ENCODE data around the gene WDR44. TPM values are rescaled to one million over a fixed set of nuclear protein-coding genes. Genes with fewer than 3 reads are reported as not detected.

Gene WDR44
- polyA plus RNA-seq, 2 of the 4 experiments (the other 2 are of a cell fraction) = 9.9 to 22.1 TPM

GRCh38 chrX:118315529-118315928, 30.4 kb upstream of the WDR44 start:
- ATAC-seq (no peak), DNase-seq (ENCODE audit: low read depth in 1 of 2, low spot score in 1 of 2) (no peak), FAIRE-seq (peak; percentile 96)
- Histone ChIP-seq H3K4me2 (no peak overlapping the region), H3K4me3 (no peak overlapping the region), H3K9me3 (no peaks in the 10 kb centered on the region), H3K4me1 (no peaks in the 10 kb centered on the region), H3K27ac (no peak overlapping the region)
- ChIA-PET CTCF (interaction anchor here (0.6 to 1.5 kb wide), 2 partner anchors 9 to 15 kb away, joined by 3 to 4 read pairs; no protein-coding TSS in a partner anchor), POLR2A (no interaction called here)
- TF ChIP-seq CEBPB (IDR thresholded peaks at IDR 0.05) (no peak), E2F6 (IDR thresholded peaks at IDR 0.05; ENCODE audit: borderline replicate concordance, low read depth) (no peak), BCL3 (IDR thresholded peaks at IDR 0.05) (no peak), MYC (IDR thresholded peaks at IDR 0.05; ENCODE audit: borderline replicate concordance, low read length) (no peak), SMC3 (IDR thresholded peaks at IDR 0.05) (no peak), HEYL (CRISPR knock-in tag; IDR thresholded peaks at IDR 0.05) (no peak), BHLHE40 (IDR thresholded peaks at IDR 0.05; ENCODE audit: low read depth, low read length) (no peak)
- 85% methylated on average over 2 of the region's 2 CpGs for WGBS (ENCODE audit: missing lambda C conversion rate)

- 30% methylated on average over 4 of the region's 4 CpGs for WGBS (ENCODE audit: missing lambda C conversion rate)
- CTCF ChIA-PET = interaction anchor here (1.3 to 1.7 kb wide), 3 partner anchors 9 to 17 kb away, joined by 3 to 5 read pairs (median 5); no protein-coding TSS in a partner anchor
- Histone ChIP-seq H3K4me1 (no peaks in the 10 kb centered on the region), H3K27ac (no peak overlapping the region), H3K4me2 (no peak overlapping the region), H3K4me3 (no peak overlapping the region), H3K9me3 (no peaks in the 10 kb centered on the region)
- no peak for DNase-seq (ENCODE audit: low read depth in 1 of 2, low spot score in 1 of 2)
- POLR2A ChIA-PET = no interaction called here
- TF ChIP-seq FOSB (CRISPR knock-in tag; IDR thresholded peaks at IDR 0.05) = no peak
- TF ChIP-seq SMC3 (IDR thresholded peaks at IDR 0.05) = no peak
- no peak for TF ChIP-seq HEYL (CRISPR knock-in tag; IDR thresholded peaks at IDR 0.05)
- no peak for TF ChIP-seq JUNB (IDR thresholded peaks at IDR 0.05)
- TF ChIP-seq, protein P1, sequence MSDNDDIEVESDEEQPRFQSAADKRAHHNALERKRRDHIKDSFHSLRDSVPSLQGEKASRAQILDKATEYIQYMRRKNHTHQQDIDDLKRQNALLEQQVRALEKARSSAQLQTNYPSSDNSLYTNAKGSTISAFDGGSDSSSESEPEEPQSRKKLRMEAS (IDR thresholded peaks at IDR 0.05) = no peak
- TF ChIP-seq HES2 (IDR thresholded peaks at IDR 0.05) = no peak
- TF ChIP-seq CBX2 (IDR thresholded peaks at IDR 0.05; ENCODE audit: borderline replicate concordance, low read depth) = no peak
- no peak for TF ChIP-seq GATA3 (IDR thresholded peaks at IDR 0.05; ENCODE audit: borderline replicate concordance)
- TF ChIP-seq PBX3 (IDR thresholded peaks at IDR 0.05) = no peak
- TF ChIP-seq HOXB5 (CRISPR knock-in tag; IDR thresholded peaks at IDR 0.05) = no peak
- TF ChIP-seq HOXA7 (CRISPR knock-in tag; IDR thresholded peaks at IDR 0.05) = no peak
- TF ChIP-seq ZSCAN20 (CRISPR knock-in tag; IDR thresholded peaks at IDR 0.05) = no peak
- no peak for TF ChIP-seq CHD4 (IDR thresholded peaks at IDR 0.05; ENCODE audit: borderline replicate concordance)
- ATAC-seq = no peak
- FAIRE-seq = no peak
These were observed 21.3 kb upstream of the WDR44 start for GRCh38 chrX:118324588-118324987.

DNA sequence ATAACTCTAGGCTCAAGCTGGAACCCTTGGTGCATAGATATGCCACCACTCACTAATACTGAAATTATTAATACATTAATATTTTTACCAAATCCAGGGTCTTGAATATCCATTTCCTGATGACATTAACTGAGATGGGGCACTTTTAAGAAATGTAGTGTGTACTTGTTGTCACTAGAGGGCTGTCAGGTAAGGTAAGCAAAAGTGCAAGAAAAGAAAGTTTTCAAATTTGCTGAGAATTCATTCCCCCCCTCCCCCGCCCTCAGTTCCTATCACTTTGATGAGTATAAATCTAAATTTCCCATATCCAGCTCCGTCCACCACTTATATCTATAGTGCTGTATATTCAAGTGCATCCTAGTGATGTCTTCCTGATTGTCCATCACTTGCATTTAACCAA, 20.5 kb upstream of the WDR44 start:
- POLR2A ChIA-PET = no interaction called here
- DNase-seq (ENCODE audit: low read depth in 1 of 2, low spot score in 1 of 2) (peak in 1 of 2 experiments; percentile 22), ATAC-seq (peak in 1 of 2 experiments; percentile 55; a peak in 3 of 6 replicates), FAIRE-seq (peak; percentile 54)
- TF ChIP-seq CHD4 (IDR thresholded peaks at IDR 0.05; ENCODE audit: borderline replicate concordance) (no peak), JUN (IDR thresholded peaks at IDR 0.05) (no peak), EHMT2 (IDR thresholded peaks at IDR 0.05; ENCODE audit: low read depth) (no peak), SMC3 (IDR thresholded peaks at IDR 0.05) (peak; percentile 27; the same call in 1 of the 3 replicates), ZC3H11A (IDR thresholded peaks at IDR 0.05) (no peak)
- TF ChIP-seq, protein P2, sequence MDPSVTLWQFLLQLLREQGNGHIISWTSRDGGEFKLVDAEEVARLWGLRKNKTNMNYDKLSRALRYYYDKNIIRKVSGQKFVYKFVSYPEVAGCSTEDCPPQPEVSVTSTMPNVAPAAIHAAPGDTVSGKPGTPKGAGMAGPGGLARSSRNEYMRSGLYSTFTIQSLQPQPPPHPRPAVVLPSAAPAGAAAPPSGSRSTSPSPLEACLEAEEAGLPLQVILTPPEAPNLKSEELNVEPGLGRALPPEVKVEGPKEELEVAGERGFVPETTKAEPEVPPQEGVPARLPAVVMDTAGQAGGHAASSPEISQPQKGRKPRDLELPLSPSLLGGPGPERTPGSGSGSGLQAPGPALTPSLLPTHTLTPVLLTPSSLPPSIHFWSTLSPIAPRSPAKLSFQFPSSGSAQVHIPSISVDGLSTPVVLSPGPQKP (IDR thresholded peaks at IDR 0.05; ENCODE audit: low read depth, low read length) = no peak
- TF ChIP-seq, protein P3, sequence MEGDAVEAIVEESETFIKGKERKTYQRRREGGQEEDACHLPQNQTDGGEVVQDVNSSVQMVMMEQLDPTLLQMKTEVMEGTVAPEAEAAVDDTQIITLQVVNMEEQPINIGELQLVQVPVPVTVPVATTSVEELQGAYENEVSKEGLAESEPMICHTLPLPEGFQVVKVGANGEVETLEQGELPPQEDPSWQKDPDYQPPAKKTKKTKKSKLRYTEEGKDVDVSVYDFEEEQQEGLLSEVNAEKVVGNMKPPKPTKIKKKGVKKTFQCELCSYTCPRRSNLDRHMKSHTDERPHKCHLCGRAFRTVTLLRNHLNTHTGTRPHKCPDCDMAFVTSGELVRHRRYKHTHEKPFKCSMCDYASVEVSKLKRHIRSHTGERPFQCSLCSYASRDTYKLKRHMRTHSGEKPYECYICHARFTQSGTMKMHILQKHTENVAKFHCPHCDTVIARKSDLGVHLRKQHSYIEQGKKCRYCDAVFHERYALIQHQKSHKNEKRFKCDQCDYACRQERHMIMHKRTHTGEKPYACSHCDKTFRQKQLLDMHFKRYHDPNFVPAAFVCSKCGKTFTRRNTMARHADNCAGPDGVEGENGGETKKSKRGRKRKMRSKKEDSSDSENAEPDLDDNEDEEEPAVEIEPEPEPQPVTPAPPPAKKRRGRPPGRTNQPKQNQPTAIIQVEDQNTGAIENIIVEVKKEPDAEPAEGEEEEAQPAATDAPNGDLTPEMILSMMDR (IDR thresholded peaks at IDR 0.05) = peak; percentile 33; the same call in 2 of the 3 replicates
- H3K4me1 ChIP-seq = no peaks in the 10 kb centered on the region
- H3K27ac ChIP-seq = no peak overlapping the region
- H3K9me3 ChIP-seq = no peaks in the 10 kb centered on the region
- CTCF ChIA-PET = interaction anchor here (0.6 to 2.2 kb wide), 9 partner anchors 10 to 1881 kb away, joined by 3 to 5 read pairs (median 4); no protein-coding TSS in a partner anchor
- WGBS (ENCODE audit: missing lambda C conversion rate) = 8% methylated on average over 2 of the region's 2 CpGs
- H3K4me2 ChIP-seq = no peak overlapping the region
- no peak overlapping the region for H3K4me3 ChIP-seq
